Mammary epithelial cell (primary cell): ENCODE data around the gene TMTC1.

Experiments
- EZH2 ChIP-seq: IDR thresholded peaks from 2 replicates; pipeline ENCODE4 v1.6.1; 2012; ENCODE audit warnings: low read length, inconsistent platforms, borderline replicate concordance
- TF ChIP-seq, protein P1 (sequence below), 2 donors: IDR thresholded peaks in 1 of 2; conservative IDR thresholded peaks in 1 of 2; 2 replicates each; pipeline ENCODE4 v1.5.1; 2011 to 2012; ENCODE audit warnings: inconsistent platforms in 2 of 2, low read length in 2 of 2, mild to moderate bottlenecking in 2 of 2, control low read depth in 1 of 2, low read depth in 1 of 2; ENCODE audit not compliant: insufficient read depth in 1 of 2; ENCODE audit errors: extremely low read depth in 1 of 2

DNA sequence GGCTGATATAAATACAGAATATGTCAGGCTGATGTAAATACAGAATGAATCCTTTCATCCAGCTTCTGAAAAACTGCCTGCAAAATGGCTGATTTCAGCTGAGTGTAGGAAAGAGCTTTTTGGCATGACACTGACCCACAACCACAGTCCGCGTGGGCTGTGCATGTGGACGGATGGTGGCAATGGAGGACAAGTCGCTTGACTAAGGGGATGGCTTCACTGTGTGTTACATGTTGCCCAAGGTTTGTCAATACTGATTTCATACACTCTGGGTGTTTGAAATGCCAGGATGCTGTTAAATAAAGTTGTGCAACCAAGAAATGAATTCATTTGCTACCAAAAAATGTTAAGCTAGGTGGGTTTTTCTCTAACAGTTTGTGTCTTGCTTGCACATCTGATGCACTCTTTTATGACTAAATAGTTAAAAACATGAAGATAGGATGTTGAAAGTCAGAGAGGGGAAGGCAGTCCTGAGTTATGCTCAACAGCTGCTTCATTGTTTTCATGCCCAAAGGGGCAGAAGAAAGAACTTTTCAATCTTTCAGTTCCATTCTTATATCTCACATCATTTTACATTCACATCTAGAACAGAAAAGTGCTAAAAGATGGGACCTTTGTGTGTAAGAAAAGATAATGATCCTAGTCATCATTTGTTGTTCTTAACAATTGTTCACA is 249.8 kb downstream of the TMTC1 start:
- TF ChIP-seq, protein P1, sequence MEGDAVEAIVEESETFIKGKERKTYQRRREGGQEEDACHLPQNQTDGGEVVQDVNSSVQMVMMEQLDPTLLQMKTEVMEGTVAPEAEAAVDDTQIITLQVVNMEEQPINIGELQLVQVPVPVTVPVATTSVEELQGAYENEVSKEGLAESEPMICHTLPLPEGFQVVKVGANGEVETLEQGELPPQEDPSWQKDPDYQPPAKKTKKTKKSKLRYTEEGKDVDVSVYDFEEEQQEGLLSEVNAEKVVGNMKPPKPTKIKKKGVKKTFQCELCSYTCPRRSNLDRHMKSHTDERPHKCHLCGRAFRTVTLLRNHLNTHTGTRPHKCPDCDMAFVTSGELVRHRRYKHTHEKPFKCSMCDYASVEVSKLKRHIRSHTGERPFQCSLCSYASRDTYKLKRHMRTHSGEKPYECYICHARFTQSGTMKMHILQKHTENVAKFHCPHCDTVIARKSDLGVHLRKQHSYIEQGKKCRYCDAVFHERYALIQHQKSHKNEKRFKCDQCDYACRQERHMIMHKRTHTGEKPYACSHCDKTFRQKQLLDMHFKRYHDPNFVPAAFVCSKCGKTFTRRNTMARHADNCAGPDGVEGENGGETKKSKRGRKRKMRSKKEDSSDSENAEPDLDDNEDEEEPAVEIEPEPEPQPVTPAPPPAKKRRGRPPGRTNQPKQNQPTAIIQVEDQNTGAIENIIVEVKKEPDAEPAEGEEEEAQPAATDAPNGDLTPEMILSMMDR (conservative IDR thresholded peaks at IDR 0.05 in 1 of 2, IDR thresholded peaks at IDR 0.05 in 1 of 2; ENCODE audit: extremely low read depth in 1 of 2, insufficient read depth in 1 of 2, low read depth in 1 of 2, low read length in 2 of 2) = no peak
- no peak for TF ChIP-seq EZH2
